Right lobe of liver (tissue), 4 donors: ENCODE measurements around the gene VAV2.

Source experiments
- POLR2A ChIP-seq: fragments of 450-650 bp; IDR thresholded peaks from one replicate; pipeline ENCODE4 v1.6.1; 2017; ENCODE audit warnings: antibody characterized with exemption, mild to moderate bottlenecking
- TF ChIP-seq, protein P1 (sequence below), 4 donors: fragments of 200-600 bp in 3 of 4; fragments of 450-650 bp in 1 of 4; IDR thresholded peaks; one replicate each; pipeline versions ENCODE4 v1.5.1 to v1.8.0; 2016 to 2022; ENCODE audit warnings: antibody characterized with exemption in 4 of 4, mild to moderate bottlenecking in 2 of 4
- donor health status: DM: no; HTN: no; CAD: no.
- donor health status: DM: no; HTN: no; CAD: no.
- donor health status: DM: no; HTN: yes; CAD: no.

DNA sequence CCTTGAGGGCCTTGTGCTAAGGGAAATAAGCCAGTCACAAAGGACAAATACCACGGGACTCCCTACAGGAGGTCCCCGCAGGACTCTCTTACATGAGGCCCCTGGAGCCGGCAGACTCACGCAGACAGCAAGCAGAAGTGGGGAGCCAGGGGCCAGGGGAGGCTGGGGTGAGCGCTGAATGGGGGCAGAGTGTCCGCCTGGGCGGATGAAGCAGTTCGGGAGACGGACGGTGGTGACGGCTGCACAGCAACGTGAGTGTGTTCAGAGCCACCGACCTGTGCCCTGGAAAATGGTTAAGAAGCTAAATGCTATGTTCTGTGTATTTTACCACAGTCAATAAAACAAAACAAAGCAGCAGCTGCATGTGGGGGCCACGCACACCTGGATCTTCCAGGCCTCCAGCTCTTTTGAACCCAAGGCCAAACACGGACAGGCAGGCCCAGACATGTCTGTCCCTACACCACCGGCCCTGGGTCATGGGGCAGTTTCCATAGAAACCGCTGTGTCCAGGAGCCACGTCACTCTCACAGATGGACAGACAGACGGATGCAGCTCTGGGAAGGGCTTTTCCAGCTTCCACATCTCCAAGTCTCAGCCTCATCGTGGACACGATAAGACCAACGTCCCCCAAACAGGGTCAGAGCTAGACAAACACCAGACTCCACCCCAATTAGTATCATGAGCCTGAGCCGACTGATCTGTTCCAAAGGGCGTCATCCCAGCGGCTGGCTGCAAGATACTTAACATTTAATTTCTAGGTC lies 103.9 kb downstream of the VAV2 start:
- no peak for TF ChIP-seq POLR2A
- TF ChIP-seq, protein P1, sequence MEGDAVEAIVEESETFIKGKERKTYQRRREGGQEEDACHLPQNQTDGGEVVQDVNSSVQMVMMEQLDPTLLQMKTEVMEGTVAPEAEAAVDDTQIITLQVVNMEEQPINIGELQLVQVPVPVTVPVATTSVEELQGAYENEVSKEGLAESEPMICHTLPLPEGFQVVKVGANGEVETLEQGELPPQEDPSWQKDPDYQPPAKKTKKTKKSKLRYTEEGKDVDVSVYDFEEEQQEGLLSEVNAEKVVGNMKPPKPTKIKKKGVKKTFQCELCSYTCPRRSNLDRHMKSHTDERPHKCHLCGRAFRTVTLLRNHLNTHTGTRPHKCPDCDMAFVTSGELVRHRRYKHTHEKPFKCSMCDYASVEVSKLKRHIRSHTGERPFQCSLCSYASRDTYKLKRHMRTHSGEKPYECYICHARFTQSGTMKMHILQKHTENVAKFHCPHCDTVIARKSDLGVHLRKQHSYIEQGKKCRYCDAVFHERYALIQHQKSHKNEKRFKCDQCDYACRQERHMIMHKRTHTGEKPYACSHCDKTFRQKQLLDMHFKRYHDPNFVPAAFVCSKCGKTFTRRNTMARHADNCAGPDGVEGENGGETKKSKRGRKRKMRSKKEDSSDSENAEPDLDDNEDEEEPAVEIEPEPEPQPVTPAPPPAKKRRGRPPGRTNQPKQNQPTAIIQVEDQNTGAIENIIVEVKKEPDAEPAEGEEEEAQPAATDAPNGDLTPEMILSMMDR (IDR thresholded peaks at IDR 0.05), result no peak
